NCI-H2107 (cell line): ENCODE data around the gene SGSM2.
"Not testable (repeated sequence)": the region's sequence is repeated elsewhere in the genome, so short reads cannot be mapped to it uniquely, and the experiment has no call there.

Source experiments
- DNase-seq: peaks from one replicate; lab custom pipeline; 2025; lab: John Stamatoyannopoulos, UW

Gene SGSM2

GRCh38 chr17:2336852-2337543, at the start of gene SGSM2:
TSS of gene SGSM2 (plus strand) at chr17:2337501. CDS start at chr17:2337689, 188 bp downstream.
- peak; percentile 17 for DNase-seq

GRCh38 chr17:2289878-2290478, 47.3 kb upstream of the SGSM2 start:
- DNase-seq: no peak

- DNase-seq: no peak
These were observed 45.2 kb upstream of the SGSM2 start for GRCh38 chr17:2292100-2292499.

- DNase-seq: no peak
These were observed 41.7 kb upstream of the SGSM2 start for GRCh38 chr17:2295575-2295974.

- DNase-seq: no peak
These were observed 40.3 kb upstream of the SGSM2 start for GRCh38 chr17:2297023-2297422.

GRCh38 chr17:2299136-2299535, 38.2 kb upstream of the SGSM2 start:
- DNase-seq: no peak

- DNase-seq: no peak
These were observed 37.5 kb upstream of the SGSM2 start for GRCh38 chr17:2299756-2300155.

- DNase-seq: no peak
These were observed 34.5 kb upstream of the SGSM2 start for GRCh38 chr17:2302778-2303203.

- peak; percentile 76 for DNase-seq
These were observed 33.8 kb upstream of the SGSM2 start, which contains the start of the genes SMG6 and SRR for GRCh38 chr17:2303204-2304188. TSS of gene SMG6 (minus strand) at chr17:2303785. CDS start at chr17:2303720, 65 bp downstream. TSS of gene SRR (plus strand) at chr17:2303950. CDS start at chr17:2315561, 11,611 bp downstream.

- no peak for DNase-seq
These were observed 32.4 kb upstream of the SGSM2 start for GRCh38 chr17:2304931-2305330.

- no peak for DNase-seq
These were observed 27.8 kb upstream of the SGSM2 start for GRCh38 chr17:2309338-2310154.

GRCh38 chr17:2312736-2313135, 24.6 kb upstream of the SGSM2 start:
- no peak for DNase-seq

GRCh38 chr17:2316916-2317205, 20.4 kb upstream of the SGSM2 start:
- DNase-seq: not testable (repeated sequence)

- no peak for DNase-seq
These were observed 19.5 kb upstream of the SGSM2 start for GRCh38 chr17:2317796-2318195.

GRCh38 chr17:2319051-2319450, 18.2 kb upstream of the SGSM2 start:
- no peak for DNase-seq

- DNase-seq: no peak
These were observed 15.9 kb upstream of the SGSM2 start for GRCh38 chr17:2321399-2321798.

GRCh38 chr17:2323629-2324314, 13.5 kb upstream of the SGSM2 start:
- no peak for DNase-seq

- no peak for DNase-seq
These were observed 6.0 kb upstream of the SGSM2 start for GRCh38 chr17:2331303-2331702.

- no peak for DNase-seq
These were observed 1.5 kb upstream of the SGSM2 start for GRCh38 chr17:2335726-2336214.

- peak; percentile 75 for DNase-seq
These were observed 968 bp upstream of the SGSM2 start, which contains the start of gene TSR1 for GRCh38 chr17:2336215-2336851. TSS of gene TSR1 (minus strand) at chr17:2336457. CDS start at chr17:2336427, 30 bp downstream.
